K562 (cell line): ENCODE results near the gene NEFH. TPM values are rescaled to one million over a fixed set of nuclear protein-coding genes. Genes with fewer than 3 reads are reported as not detected.

ENCODE experiments used
- BCOR ChIP-seq: fragments of 450-650 bp; IDR thresholded peaks from 2 replicates; pipeline ENCODE4 v1.6.1; 2016
- CBX2 ChIP-seq: fragments of 200-600 bp; sonication (generic); IDR thresholded peaks from one replicate; pipeline ENCODE4 v1.6.1; 2012; ENCODE audit warnings: mild to moderate bottlenecking, low read length, inconsistent platforms; ENCODE audit not compliant: insufficient read depth, poor library complexity, severe bottlenecking
- CREB3L1 ChIP-seq: fragments of 450-650 bp; IDR thresholded peaks from 2 replicates; pipeline ENCODE4 v1.6.1; 2014; ENCODE audit warnings: low read depth, mild to moderate bottlenecking, moderate library complexity, borderline replicate concordance
- HDAC1 ChIP-seq, 2 experiments: fragments of 450-650 bp; IDR thresholded peaks; 2 replicates each; pipeline ENCODE4 v1.6.1; 2016 to 2017; ENCODE audit warnings: inconsistent platforms in 1 of 2, mild to moderate bottlenecking in 1 of 2, moderate library complexity in 1 of 2
- KDM5B ChIP-seq: fragments of 200-600 bp; sonication (generic); IDR thresholded peaks from 2 replicates; pipeline ENCODE4 v1.6.1; 2012; ENCODE audit warnings: low read depth, mild to moderate bottlenecking, moderate library complexity, low read length, control low read depth, inconsistent platforms; ENCODE audit not compliant: insufficient replicate concordance
- NCOA4 ChIP-seq: fragments of 450-650 bp; IDR thresholded peaks from 2 replicates; pipeline ENCODE4 v1.6.1; 2018; ENCODE audit warnings: mild to moderate bottlenecking; ENCODE audit not compliant: partially characterized antibody
- SRSF1 ChIP-seq: fragments of 200-400 bp; formaldehyde crosslinking; IDR thresholded peaks from 2 replicates; pipeline ENCODE4 v1.6.1; 2017; ENCODE audit warnings: mild to moderate bottlenecking, low read depth, low read length, moderate library complexity
- TCF15 ChIP-seq: fragments of 250-450 bp; sonication (Bioruptor Pico); IDR thresholded peaks from 2 replicates; pipeline ENCODE4 v1.8.0; 2022; ENCODE audit warnings: moderate library complexity, mild to moderate bottlenecking, inconsistent platforms
- polyA plus RNA-seq, 8 experiments: library from polyadenylated mRNA; depleted of rRNA in 4 of 8; stranded (reverse) in 5 of 8; unstranded in 3 of 8; fragments of >200 nt; fragmentation: Nextera tagmentation in 2 of 8; fragmentation: Illumina TruSeq in 1 of 8; extraction: Ambion mirVana in 2 of 8; extraction: Trizol in 1 of 8; gene quantifications; 2 replicates each; pipeline versions ENCODE4 v1.2.1 to v1.2.3, GENCODE V29; 2011 to 2014; ENCODE audit warnings: inconsistent platforms in 1 of 8, missing spikeins in 1 of 8
- total RNA-seq, 7 experiments: library from RNA; depleted of rRNA in 6 of 7; stranded (reverse); fragments of >200 nt in 6 of 7; fragmentation: Illumina TruSeq in 2 of 7; extraction: Trizol in 2 of 7; gene quantifications; 2 replicates each; pipeline versions ENCODE4 v1.2.1 to v1.2.3, GENCODE V29; 2011 to 2021; ENCODE audit warnings: low replicate concordance in 1 of 7

NEFH gene
- total and polyA plus RNA-seq, 9 of the 15 experiments (the other 6 are each of a cell fraction or from before 2014, with no cell fraction given): 2.3 to 26.9 (median 10.8) TPM

GRCh38 chr22:29480262-29480511 lies 169 bp downstream of the NEFH start (continued):
- no peak for TF ChIP-seq TCF15 (CRISPR knock-in tag)
- TF ChIP-seq HDAC1 (IDR thresholded peaks at IDR 0.05): no peak
- 0 out of 2 replicates have a peak, but pooled peaks have one; percentile 18 for TF ChIP-seq BCOR
- no peak for TF ChIP-seq CREB3L1
- peak; percentile 63 for TF ChIP-seq KDM5B
- TF ChIP-seq NCOA4: no peak
- no peak for TF ChIP-seq CBX2
- TF ChIP-seq SRSF1: no peak
- TF ChIP-seq, all 486 proteins: peak for 7
